H9 (cell line): ENCODE data around the gene PRR35. TPM values are rescaled to one million over a fixed set of nuclear protein-coding genes. Genes with fewer than 3 reads are reported as not detected.

Experiments
- DNase-seq: peaks from one replicate; pipeline ENCODE4 v3.0.0-alpha.2; 2017
- H2AFZ ChIP-seq: one replicate; pipeline ENCODE4 v1.6.1; 2013; ENCODE audit warnings: mild to moderate bottlenecking, low read length, control low read depth, moderate library complexity
- H2AK5ac ChIP-seq: 2 replicates; pipeline ENCODE4 v1.6.1; 2013; ENCODE audit warnings: low read length, control low read depth, mixed read lengths; ENCODE audit not compliant: insufficient read length
- H2BK120ac ChIP-seq: one replicate; pipeline ENCODE4 v1.6.1; 2013; ENCODE audit warnings: low read depth, mild to moderate bottlenecking, low read length, control low read depth, inconsistent platforms; ENCODE audit not compliant: poor library complexity, severe bottlenecking
- H2BK12ac ChIP-seq: 2 replicates; pipeline ENCODE4 v1.6.1; 2013; ENCODE audit warnings: low read length, control low read depth, mixed read lengths, low read depth; ENCODE audit not compliant: insufficient read length
- H2BK15ac ChIP-seq: 2 replicates; pipeline ENCODE4 v1.6.1; 2013; ENCODE audit warnings: low read depth, low read length, control low read depth
- H2BK20ac ChIP-seq: one replicate; pipeline ENCODE4 v1.6.1; 2013; ENCODE audit warnings: low read depth, mild to moderate bottlenecking, low read length, control low read depth, inconsistent platforms; ENCODE audit not compliant: poor library complexity, severe bottlenecking
- H2BK5ac ChIP-seq: 2 replicates; pipeline ENCODE4 v1.6.1; 2013; ENCODE audit warnings: low read length, control low read depth, mixed read lengths; ENCODE audit not compliant: insufficient read length
- H3K14ac ChIP-seq: 2 replicates; pipeline ENCODE4 v1.6.1; 2013; ENCODE audit warnings: low read length, control low read depth; ENCODE audit not compliant: insufficient read depth
- H3K18ac ChIP-seq: 2 replicates; pipeline ENCODE4 v1.6.1; 2013; ENCODE audit warnings: low read depth, mild to moderate bottlenecking, mixed read lengths, low read length, control low read depth; ENCODE audit not compliant: insufficient read length
- H3K23ac ChIP-seq: 2 replicates; pipeline ENCODE4 v1.6.1; 2013; ENCODE audit warnings: low read length, control low read depth, mixed read lengths, low read depth; ENCODE audit not compliant: insufficient read length
- H3K23me2 ChIP-seq: 2 replicates; pipeline ENCODE4 v1.6.1; 2013; ENCODE audit warnings: low read depth, mild to moderate bottlenecking, mixed read lengths, low read length, control low read depth; ENCODE audit not compliant: insufficient read length, poor library complexity, severe bottlenecking
- H3K27ac ChIP-seq: 2 replicates; pipeline ENCODE4 v1.5.1; 2013; ENCODE audit warnings: low read length, control low read depth, mixed read lengths, low read depth; ENCODE audit not compliant: insufficient read length
- H3K27me3 ChIP-seq: 2 replicates; pipeline ENCODE4 v1.6.1; 2013; ENCODE audit warnings: low read length, control low read depth, inconsistent platforms; ENCODE audit not compliant: insufficient read depth
- H3K4ac ChIP-seq: 2 replicates; pipeline ENCODE4 v1.6.1; 2013; ENCODE audit warnings: low read depth, mild to moderate bottlenecking, control low read depth, inconsistent platforms, low read length, moderate library complexity
- H3K4me1 ChIP-seq: 2 replicates; pipeline ENCODE4 v1.6.1; 2013; ENCODE audit warnings: low read length, control low read depth, inconsistent platforms; ENCODE audit not compliant: insufficient read depth
- H3K4me2 ChIP-seq: 2 replicates; pipeline ENCODE4 v1.6.1; 2013; ENCODE audit warnings: low read length, control low read depth, mixed read lengths; ENCODE audit not compliant: insufficient read length, insufficient read depth
- H3K56ac ChIP-seq: 2 replicates; pipeline ENCODE4 v1.6.1; 2013; ENCODE audit warnings: low read depth, mild to moderate bottlenecking, mixed read lengths, low read length, control low read depth; ENCODE audit not compliant: insufficient read length
- H3K79me1 ChIP-seq: 2 replicates; pipeline ENCODE4 v1.6.1; 2013; ENCODE audit warnings: low read depth, mild to moderate bottlenecking, moderate library complexity, low read length, control low read depth, inconsistent platforms; ENCODE audit not compliant: insufficient read depth, poor library complexity, severe bottlenecking
- H3K79me2 ChIP-seq: 2 replicates; pipeline ENCODE4 v1.6.1; 2013; ENCODE audit warnings: low read length, control low read depth, inconsistent platforms; ENCODE audit not compliant: insufficient read depth
- H3K9ac ChIP-seq: 2 replicates; pipeline ENCODE4 v1.6.1; 2013; ENCODE audit warnings: low read length, control low read depth, mixed read lengths; ENCODE audit not compliant: insufficient read length; ENCODE audit errors: extremely low read depth
- H3K9me3 ChIP-seq: one replicate; pipeline ENCODE4 v1.6.1; 2013; ENCODE audit warnings: low read depth, low read length, inconsistent platforms; ENCODE audit not compliant: control insufficient read depth
- H3T11ph ChIP-seq: one replicate; pipeline ENCODE4 v1.6.1; 2013; ENCODE audit warnings: mild to moderate bottlenecking, low read length, control low read depth, inconsistent platforms
- H4K20me1 ChIP-seq: one replicate; pipeline ENCODE4 v1.6.1; 2013; ENCODE audit not compliant: control insufficient read depth, insufficient read length, insufficient read depth
- H4K5ac ChIP-seq: 2 replicates; pipeline ENCODE4 v1.6.1; 2013; ENCODE audit warnings: low read depth, mild to moderate bottlenecking, mixed read lengths, low read length, control low read depth; ENCODE audit not compliant: insufficient read length
- H4K8ac ChIP-seq: replicated peaks from 2 replicates; pipeline ENCODE4 v1.6.1; 2013; ENCODE audit warnings: low read length, control low read depth, mixed read lengths, low read depth; ENCODE audit not compliant: insufficient read length
- H4K91ac ChIP-seq: 2 replicates; pipeline ENCODE4 v1.6.1; 2013; ENCODE audit warnings: low read depth, mild to moderate bottlenecking, moderate library complexity, mixed read lengths, low read length, control low read depth; ENCODE audit not compliant: insufficient read length
- H3K27ac Mint-ChIP-seq, 3 experiments: 2 replicates in 2 of 3; 3 replicates in 1 of 3; pipeline ENCODE4 v1.8.0; 2020 to 2021; ENCODE audit warnings: mixed read lengths in 3 of 3, mild to moderate bottlenecking in 1 of 3, moderate library complexity in 1 of 3
- H3K27me3 Mint-ChIP-seq: 2 replicates; pipeline ENCODE4 v1.8.0; 2021; ENCODE audit warnings: low read depth, mild to moderate bottlenecking, moderate library complexity, mixed read lengths
- H3K36me3 Mint-ChIP-seq, 3 experiments: 2 replicates in 2 of 3; 3 replicates in 1 of 3; pipeline ENCODE4 v1.8.0; 2020 to 2021; ENCODE audit warnings: low read depth in 3 of 3, mixed read lengths in 3 of 3; ENCODE audit not compliant: insufficient read depth in 1 of 3
- H3K4me1 Mint-ChIP-seq, 2 experiments: 2 replicates each; pipeline ENCODE4 v1.8.0; 2020; ENCODE audit warnings: mixed read lengths in 2 of 2
- H3K4me3 Mint-ChIP-seq, 2 experiments: 2 replicates in 1 of 2; 3 replicates in 1 of 2; pipeline ENCODE4 v1.8.0; 2020 to 2021; ENCODE audit warnings: mild to moderate bottlenecking in 2 of 2, mixed read lengths in 2 of 2, moderate library complexity in 1 of 2
- H3K9me3 Mint-ChIP-seq, 2 experiments: 2 replicates in 1 of 2; 3 replicates in 1 of 2; pipeline ENCODE4 v1.8.0; 2020; ENCODE audit warnings: mild to moderate bottlenecking in 2 of 2, mixed read lengths in 2 of 2, moderate library complexity in 1 of 2
- CTCF ChIP-seq: fragments of 200-600 bp; sonication (generic); conservative IDR thresholded peaks from 3 replicates; pipeline ENCODE4 v1.8.0; 2021; ENCODE audit warnings: antibody characterized with exemption, mild to moderate bottlenecking
- whole genome bisulfite sequencing: extraction: QIAGEN DNeasy Blood & Tissue Kit; methylation state at CpG from one replicate; pipeline ENCODE4 v1.1.7; 2013; ENCODE audit warnings: missing lambda C conversion rate, low lambda C conversion rate, mixed read lengths; ENCODE audit not compliant: insufficient read length; ENCODE audit errors: extremely low coverage; 5-methylcytosine and 5-hydroxymethylcytosine counted together
- total RNA-seq: library from RNA; stranded (reverse); gene quantifications from 2 replicates; pipeline ENCODE4 v1.2.1, GENCODE V29; 2021

Gene PRR35
- total RNA-seq, 1 experiment from 2014 or later, result 0.33 TPM

GRCh38 chr16:609316-609715, 49.1 kb downstream of the PRR35 start:
- H3K27me3 ChIP-seq, result no peaks in the 10 kb centered on the region
- no peak overlapping the region for H2AFZ ChIP-seq
- no peak overlapping the region for H3K23ac ChIP-seq
- H3K4me1 Mint-ChIP-seq, result peaks cover 11 to 13% of the 10 kb centered on the region in 2 experiments
- H2BK15ac ChIP-seq, result no peak overlapping the region
- DNase-seq, result no peak
- no peak overlapping the region for H4K5ac ChIP-seq
- H2BK20ac ChIP-seq, result no peak overlapping the region
- no peak overlapping the region for H2BK5ac ChIP-seq
- H4K91ac ChIP-seq, result no peak overlapping the region
- no peak overlapping the region for H3K9ac ChIP-seq
- peaks cover 15 to 16% of the 10 kb centered on the region in 2 experiments for H3K9me3 Mint-ChIP-seq
- H2AK5ac ChIP-seq, result no peak overlapping the region
- H3T11ph ChIP-seq, result no peak overlapping the region
- peak overlapping the region in 1 of 2 experiments; percentile 34; a peak in 1 of 5 replicates for H3K4me3 Mint-ChIP-seq
- H3K9me3 ChIP-seq, result no peaks in the 10 kb centered on the region
- WGBS, result no CpG with 5 or more reads among the region's 13 CpGs
- H3K27me3 Mint-ChIP-seq, result peaks cover 10% of the 10 kb centered on the region
- H3K27ac Mint-ChIP-seq, result peak overlapping the region; percentile 30 to 52 (median 44); a peak in 4 of 7 replicates
- TF ChIP-seq CTCF, result no peak
- no peak overlapping the region for H3K18ac ChIP-seq
- H3K79me2 ChIP-seq, result no peaks in the 10 kb centered on the region
- H2BK12ac ChIP-seq, result no peak overlapping the region
- no peak overlapping the region for H3K4me2 ChIP-seq
- peaks cover 2% of the 10 kb centered on the region for H3K79me1 ChIP-seq
- H3K27ac ChIP-seq, result no peak overlapping the region
- no peaks in the 10 kb centered on the region for H3K23me2 ChIP-seq
- H3K4ac ChIP-seq, result no peak overlapping the region
- H3K56ac ChIP-seq, result no peak overlapping the region
- no peak overlapping the region for H3K14ac ChIP-seq
- peaks cover 17 to 21% (median 19%) of the 10 kb centered on the region in 3 experiments for H3K36me3 Mint-ChIP-seq
- H4K20me1 ChIP-seq, result no peaks in the 10 kb centered on the region
- no peaks in the 10 kb centered on the region for H3K4me1 ChIP-seq
- no peak overlapping the region for H4K8ac ChIP-seq
- no peak overlapping the region for H2BK120ac ChIP-seq
